NCI-H2196 treated with DMSO at 0.1 percent for 48 hours (cell line): ENCODE data around the gene OR3A2.
"Not testable (repeated sequence)": the region's sequence is repeated elsewhere in the genome, so short reads cannot be mapped to it uniquely, and the experiment has no call there.

Source experiments
- DNase-seq: peaks from one replicate; lab custom pipeline; 2025; ENCODE audit not compliant: unreplicated experiment; lab: John Stamatoyannopoulos, UW

The OR3A2 gene

DNA sequence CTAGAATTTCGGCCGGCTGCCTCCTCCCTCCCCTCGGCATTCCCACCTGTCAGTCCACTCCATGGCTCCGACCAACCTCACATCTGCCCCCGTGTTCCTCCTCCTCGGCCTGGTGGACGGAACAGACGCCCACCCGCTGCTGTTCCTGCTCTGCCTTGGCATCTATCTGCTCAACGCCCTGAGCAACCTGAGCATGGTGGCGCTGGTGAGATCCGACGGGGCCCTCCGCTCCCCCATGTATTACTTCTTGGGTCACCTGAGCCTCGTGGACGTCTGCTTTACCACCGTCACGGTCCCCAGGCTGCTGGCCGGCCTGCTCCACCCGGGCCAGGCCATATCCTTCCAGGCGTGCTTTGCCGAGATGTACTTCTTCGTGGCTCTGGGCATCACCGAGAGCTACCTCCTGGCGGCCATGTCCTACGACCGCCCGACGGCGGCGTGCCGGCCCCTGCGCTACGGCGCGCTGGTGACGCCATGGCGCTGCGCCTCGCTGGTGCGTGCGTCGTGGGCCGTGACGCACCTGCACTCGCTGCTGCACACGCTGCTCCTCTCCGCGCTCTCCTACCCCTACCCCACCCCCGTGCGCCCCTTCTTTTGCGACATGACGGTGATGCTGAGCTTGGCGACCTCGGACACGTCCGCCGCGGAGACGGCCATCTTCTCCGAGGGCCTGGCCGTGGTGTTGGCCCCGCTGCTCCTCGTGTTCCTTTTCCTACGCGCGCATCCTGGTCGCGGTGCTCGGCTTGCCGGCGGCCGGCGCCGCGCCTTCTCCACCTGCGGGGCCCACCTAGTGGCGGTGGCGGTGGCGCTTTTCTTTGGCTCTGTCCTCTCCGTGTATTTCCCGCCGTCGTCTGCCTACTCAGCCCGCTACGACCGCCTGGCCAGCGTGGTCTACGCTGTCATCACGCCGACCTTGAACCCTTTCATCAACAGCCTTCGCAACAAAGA is at the start of gene OR3A2:
TSS of gene OR3A2 (minus strand) at position 440 of the 948 bp plus-strand sequence.
- no peak for DNase-seq

DNA sequence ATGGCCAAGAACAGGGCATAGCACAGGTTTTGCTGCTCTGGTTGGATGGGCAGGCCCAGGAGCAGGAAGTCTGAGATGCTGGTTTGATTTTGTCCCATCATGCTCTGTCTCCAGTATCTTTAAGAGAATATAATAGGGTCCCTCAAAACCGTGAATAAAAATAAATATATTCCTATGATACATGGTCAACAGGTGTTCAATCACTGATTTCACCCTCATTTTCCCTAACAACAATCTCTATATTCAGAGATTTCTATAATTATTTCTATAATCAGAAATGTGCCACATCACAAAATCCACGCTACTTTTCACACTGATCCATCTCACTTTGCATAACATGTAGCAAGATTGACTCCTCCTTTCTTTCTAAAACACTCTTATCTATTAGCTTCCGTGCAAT is 47.6 kb upstream of the OR3A2 start, which contains the start of gene OR1E2:
TSS of gene OR1E2 (minus strand) at position 101 of the 400 bp plus-strand sequence. CDS start at position 101, 0 bp downstream.
- no peak for DNase-seq

DNA sequence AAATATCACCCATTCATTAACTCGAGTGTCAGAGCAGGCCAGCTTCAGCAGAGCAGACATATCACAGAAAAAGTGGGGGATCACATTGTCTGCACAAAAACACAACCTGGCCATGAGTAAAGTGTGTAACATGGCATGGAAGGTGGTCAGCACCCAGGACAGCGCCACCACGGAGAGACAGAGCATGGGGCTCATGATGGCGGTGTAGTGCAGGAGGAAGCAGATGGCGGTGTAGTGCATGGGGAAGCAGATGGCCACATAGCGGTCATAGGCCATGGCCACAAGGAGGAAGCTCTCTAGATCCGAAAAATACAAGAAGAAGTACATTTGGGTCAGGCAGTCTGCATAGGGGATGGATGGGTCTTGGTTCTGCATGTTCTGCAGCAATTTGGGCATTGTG is 47.1 kb upstream of the OR3A2 start:
- not testable (repeated sequence) for DNase-seq

DNA sequence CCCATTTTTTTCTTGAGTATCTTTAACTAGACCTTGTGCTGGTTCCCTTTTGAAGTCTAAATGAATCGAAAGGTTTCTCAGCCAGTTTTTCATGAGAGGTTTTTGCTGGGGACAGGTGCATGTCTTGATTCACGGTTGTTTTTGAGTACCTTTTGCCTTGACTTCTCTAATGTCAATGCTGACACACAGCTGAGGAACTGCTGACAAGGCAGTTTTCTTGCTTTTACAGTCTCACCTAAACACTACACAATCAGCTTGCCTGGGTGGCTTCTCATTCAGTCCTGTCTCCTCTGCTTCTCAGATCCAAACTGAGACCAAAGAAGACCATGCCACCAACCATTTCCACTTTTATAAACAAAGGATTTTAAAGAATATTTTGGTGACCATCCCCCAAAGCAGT is 32.1 kb upstream of the OR3A2 start:
- DNase-seq, result no peak

DNA sequence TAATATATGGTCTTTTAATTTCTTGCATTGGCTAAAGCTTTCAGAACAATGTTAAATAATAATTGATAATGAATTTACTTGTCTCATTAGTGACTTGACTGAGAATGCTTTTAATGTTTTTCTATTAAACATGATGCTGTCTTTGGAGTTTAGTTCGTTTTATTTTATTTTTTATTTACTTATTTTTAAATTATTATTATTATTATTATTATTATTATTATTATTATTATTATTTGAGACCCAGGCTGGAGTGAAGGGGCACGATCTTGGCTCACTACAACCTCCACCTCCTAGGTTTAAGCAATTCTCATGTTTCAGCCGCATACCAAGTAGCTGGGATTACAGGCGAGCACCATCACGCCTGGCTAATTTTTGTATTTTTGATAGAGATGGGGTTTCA is 29.5 kb upstream of the OR3A2 start:
- no peak for DNase-seq

- DNase-seq, result not testable (repeated sequence)
Measured at GRCh38 chr17:3412216-3412615, 26.1 kb upstream of the OR3A2 start.

DNA sequence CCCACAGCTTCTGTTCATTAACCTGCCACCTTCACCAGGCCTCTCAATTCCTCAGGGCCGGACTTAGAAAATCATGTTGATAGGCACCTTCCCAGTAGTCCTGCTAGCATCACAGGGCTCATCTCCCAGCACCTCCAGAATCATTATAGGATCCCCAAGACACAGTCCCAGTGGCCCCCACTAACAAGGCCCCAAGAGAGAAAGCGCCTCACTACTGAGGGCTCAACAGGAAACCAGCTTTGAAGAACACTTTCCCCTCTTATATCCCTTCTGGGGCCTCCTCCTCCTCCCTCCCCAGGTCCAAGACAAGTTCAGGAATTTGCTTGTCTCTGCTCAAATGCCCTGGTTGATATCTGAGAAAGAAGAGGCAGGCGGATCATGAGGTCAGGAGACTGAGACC is 25.0 kb upstream of the OR3A2 start, which contains the start of gene OR3A3:
TSS of gene OR3A3 (plus strand) at position 301 of the 400 bp plus-strand sequence.
- DNase-seq, result no peak

DNA sequence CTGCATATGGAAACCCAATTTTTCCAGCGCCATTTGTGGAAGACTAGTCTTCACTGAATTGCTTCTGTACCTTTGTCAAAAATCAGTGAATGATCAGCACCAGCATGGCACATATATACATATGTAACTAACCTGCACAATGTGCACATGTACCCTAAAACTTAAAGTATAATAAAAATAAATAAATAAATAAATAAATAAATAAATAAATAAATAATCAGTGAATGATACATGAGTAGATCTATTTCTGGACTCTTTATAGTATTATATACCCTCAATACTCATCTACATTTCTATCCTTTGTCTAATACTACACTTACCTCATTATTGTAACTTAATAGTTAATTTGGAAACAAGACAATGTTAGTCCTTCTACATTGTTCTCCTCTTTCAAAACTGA is 17.7 kb upstream of the OR3A2 start:
- DNase-seq, result not testable (repeated sequence)

DNA sequence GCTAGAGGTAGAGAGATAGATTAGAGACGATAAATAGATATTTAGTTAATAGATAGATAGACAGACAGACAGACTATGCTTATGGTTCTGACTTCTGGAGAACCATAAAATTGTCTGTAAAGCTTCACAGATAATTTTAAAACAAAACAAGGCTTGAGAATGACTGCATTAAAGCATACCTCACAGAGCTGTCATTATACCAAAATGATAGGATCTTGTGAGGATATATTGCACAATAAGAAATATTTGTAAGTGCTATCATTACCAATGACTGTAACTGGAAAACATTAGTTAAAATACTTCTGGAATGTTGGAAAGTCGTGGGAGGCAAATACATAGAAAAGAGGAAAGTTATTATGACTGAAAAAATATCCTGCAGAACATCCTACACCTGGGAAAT is 15.7 kb upstream of the OR3A2 start:
- DNase-seq, result no peak

DNA sequence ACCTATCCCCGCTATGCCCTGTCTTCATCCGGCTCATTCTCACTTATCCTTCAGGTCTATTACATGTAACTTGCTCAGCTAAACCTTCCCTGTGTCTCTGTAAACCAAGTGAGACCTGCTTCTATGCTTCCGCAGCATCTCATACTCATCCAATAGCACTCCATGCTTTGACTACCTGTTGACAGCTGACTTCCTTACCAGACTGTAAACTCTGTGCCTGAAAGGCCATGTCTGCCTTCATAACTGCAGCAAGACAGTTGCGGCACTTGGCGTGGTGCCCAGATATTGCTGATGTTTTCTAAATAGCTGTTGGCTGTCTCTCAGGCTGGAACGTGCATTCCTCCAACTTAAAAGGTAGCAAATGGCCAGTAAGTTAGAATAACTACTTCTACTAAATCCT is 13.9 kb upstream of the OR3A2 start:
- DNase-seq, result no peak

DNA sequence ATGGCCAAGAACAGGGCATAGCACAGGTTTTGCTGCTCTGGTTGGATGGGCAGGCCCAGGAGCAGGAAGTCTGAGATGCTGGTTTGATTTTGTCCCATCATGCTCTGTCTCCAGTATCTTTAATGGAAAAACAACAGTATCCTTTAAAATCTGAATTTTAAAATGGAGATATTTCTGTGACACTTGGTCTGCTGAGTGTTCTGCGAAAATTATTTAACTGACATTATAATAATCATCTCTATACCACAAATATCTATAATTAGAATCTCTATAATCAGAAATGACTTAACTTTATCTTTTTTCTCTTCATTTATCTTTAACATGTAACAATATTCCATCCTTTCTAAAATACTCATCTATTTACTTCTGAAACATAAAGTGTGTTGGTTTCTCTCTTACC is 12.2 kb upstream of the OR3A2 start, which contains the start of gene OR1E1:
TSS of gene OR1E1 (minus strand) at position 101 of the 400 bp plus-strand sequence. CDS start at position 101, 0 bp downstream.
- DNase-seq, result no peak

- not testable (repeated sequence) for DNase-seq
Measured at GRCh38 chr17:3397801-3398200, 11.7 kb upstream of the OR3A2 start.

GRCh38 chr17:3389791-3390190 is 3.7 kb upstream of the OR3A2 start:
- no peak for DNase-seq

DNA sequence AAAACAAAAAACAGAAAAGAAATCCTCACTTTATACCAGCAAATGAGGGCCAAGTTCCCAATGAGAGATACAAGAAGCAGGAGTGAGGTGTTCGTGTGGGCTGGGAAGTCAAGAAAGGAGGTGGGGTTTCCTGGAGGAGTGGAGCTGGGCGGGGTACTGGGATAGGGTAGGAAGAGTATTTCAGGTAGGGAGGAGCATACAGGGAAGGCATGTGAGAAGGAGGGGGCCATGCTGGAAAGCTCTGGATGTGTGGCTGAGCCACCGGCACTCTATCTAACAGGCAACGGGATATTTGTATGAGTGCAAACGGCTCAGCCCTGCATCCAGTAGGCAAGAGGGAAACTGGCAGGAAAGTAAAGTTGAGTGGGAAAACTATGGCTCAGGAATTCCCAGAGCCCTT is 4.2 kb downstream of the OR3A2 start:
- DNase-seq, result no peak

GRCh38 chr17:3378321-3378720 is 7.8 kb downstream of the OR3A2 start:
- DNase-seq, result no peak

DNA sequence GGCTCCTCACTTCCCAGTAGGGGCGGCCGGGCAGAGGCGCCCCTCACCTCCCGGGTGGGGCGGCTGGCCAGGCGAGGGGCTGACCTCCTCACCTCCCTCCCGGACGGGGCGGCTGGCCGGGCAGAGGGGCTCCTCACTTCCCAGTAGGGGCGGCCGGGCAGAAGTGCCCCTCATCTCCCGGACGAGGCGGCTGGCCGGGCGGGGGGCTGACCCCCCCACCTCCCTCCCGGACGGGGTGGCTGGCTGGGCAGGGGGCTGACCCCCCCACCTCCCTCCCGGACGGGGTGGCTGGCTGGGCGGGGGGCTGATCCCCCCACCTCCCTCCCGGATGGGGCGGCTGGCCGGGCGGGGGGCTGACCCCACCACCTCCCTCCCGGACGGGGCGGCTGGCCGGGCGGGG is 14.9 kb downstream of the OR3A2 start:
- DNase-seq, result not testable (repeated sequence)

GRCh38 chr17:3342782-3343181 is 43.3 kb downstream of the OR3A2 start:
- not testable (repeated sequence) for DNase-seq

DNA sequence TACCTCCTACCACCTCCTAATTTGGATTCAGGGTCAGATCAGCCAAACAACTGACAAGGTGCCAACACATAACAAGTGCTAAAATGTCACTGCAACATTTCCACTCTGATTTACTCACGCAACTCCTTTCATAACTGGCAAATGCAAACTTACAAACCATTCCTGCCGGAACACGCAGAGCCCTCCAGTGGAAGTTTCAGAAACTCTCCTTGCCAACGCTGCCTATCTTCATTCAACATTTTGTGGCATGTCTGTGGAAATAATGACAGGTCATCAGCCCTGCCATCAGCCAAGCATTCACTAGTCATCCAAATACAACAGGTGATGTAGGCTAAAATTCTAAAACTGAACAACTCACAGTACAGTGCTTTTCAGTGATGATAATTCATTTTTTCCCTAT is 50.2 kb downstream of the OR3A2 start:
- DNase-seq, result no peak

DNA sequence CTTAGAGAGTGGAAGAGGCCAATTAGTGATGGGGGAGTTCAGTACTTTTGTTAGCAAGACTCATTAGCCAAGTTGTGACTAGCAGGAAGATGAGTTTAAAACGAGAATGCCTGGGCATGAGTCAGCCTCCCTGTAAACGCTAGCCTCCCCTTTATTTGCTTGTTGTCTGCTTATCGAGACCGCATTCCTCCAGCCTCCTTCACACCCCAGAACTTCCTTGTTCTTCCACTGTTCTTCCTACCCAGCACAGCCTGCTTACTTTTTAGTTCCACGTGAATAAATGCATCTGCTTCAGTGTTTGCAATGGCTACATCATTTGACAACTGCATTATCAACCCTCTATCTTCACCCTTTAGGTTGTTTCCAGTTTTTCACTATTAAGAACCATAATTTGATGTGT is 67.8 kb downstream of the OR3A2 start:
- DNase-seq, result no peak

- DNase-seq, result no peak
Measured at GRCh38 chr17:3316836-3317235, 69.3 kb downstream of the OR3A2 start.

DNA sequence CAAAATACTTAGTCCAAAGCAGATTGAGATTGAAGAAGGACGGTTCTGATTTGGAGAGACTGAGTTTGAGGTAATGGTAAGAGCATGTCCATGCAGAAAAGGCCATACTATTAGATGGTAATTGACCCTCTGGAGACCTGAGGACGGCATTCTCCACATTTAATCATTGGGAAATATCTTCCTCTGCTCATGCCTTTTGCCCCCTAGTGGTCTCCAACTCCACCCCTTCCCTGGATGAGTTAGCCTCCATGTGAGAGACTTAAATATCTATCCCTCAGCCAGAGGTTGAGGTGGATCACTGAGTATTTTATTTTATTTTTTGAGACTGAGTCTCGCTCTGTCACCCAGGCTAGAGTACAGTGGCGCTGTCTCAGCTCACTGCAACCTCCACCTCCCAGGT is 77.5 kb downstream of the OR3A2 start:
- DNase-seq, result no peak

- DNase-seq, result no peak
Measured at GRCh38 chr17:3298260-3298659, 87.8 kb downstream of the OR3A2 start, which contains the start of gene OR3A1. Gene OR3A1, minus strand, starts transcription at chr17:3298360. Its CDS starts 5,778 bp downstream, at chr17:3292582.
